ENCODE results near the gene CHD6. TPM values are rescaled to one million over a fixed set of nuclear protein-coding genes. Genes with fewer than 3 reads are reported as not detected.

Gene CHD6
- total RNA-seq, 1 experiment from 2014 or later: 98.5 TPM

DNA sequence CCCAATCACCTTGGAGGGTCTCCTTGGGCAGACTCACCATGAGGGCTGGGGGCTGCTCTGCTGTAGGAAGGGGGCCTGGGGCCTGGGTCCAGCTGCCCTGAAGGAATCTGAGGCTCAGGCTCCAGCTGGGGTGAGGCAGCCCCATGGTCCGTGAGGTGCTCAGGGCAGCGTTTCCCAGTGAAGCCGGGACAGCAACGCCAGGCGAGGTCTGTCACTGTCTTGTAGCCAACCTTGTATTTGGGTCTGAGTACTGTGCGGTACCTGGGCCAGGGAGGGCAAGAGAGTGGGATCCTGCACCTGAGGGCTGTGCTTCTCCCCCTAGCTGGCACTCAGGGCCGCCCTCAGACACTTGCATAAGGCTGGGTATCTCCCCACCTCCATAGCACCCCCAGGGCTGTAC is 254.6 kb downstream of the CHD6 start:
- CTCF ChIA-PET: no interaction called here
- TF ChIP-seq, protein P1, sequence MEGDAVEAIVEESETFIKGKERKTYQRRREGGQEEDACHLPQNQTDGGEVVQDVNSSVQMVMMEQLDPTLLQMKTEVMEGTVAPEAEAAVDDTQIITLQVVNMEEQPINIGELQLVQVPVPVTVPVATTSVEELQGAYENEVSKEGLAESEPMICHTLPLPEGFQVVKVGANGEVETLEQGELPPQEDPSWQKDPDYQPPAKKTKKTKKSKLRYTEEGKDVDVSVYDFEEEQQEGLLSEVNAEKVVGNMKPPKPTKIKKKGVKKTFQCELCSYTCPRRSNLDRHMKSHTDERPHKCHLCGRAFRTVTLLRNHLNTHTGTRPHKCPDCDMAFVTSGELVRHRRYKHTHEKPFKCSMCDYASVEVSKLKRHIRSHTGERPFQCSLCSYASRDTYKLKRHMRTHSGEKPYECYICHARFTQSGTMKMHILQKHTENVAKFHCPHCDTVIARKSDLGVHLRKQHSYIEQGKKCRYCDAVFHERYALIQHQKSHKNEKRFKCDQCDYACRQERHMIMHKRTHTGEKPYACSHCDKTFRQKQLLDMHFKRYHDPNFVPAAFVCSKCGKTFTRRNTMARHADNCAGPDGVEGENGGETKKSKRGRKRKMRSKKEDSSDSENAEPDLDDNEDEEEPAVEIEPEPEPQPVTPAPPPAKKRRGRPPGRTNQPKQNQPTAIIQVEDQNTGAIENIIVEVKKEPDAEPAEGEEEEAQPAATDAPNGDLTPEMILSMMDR (IDR thresholded peaks at IDR 0.05; ENCODE audit: unreplicated experiment): no peak
- DNase-seq: no peak
- intact Hi-C loops (cut with micrococcal nuclease; ENCODE audit: unreplicated experiment): no loop called here
- H3K4me1 Mint-ChIP-seq (ENCODE audit: low read depth, unreplicated experiment): no peaks in the 10 kb centered on the region
- no TSS peak for BruUV-seq (replicated peaks)
- H3K9me3 Mint-ChIP-seq (ENCODE audit: low read depth, unreplicated experiment): no peaks in the 10 kb centered on the region
- peaks cover 56% of the 10 kb centered on the region for H3K27me3 Mint-ChIP-seq (ENCODE audit: unreplicated experiment)
- H3K4me3 Mint-ChIP-seq (ENCODE audit: low read depth, unreplicated experiment): no peak overlapping the region
- no peak overlapping the region for H3K27ac Mint-ChIP-seq (ENCODE audit: unreplicated experiment)
- H3K36me3 Mint-ChIP-seq (ENCODE audit: insufficient read depth, unreplicated experiment): peaks cover 4% of the 10 kb centered on the region

DNA sequence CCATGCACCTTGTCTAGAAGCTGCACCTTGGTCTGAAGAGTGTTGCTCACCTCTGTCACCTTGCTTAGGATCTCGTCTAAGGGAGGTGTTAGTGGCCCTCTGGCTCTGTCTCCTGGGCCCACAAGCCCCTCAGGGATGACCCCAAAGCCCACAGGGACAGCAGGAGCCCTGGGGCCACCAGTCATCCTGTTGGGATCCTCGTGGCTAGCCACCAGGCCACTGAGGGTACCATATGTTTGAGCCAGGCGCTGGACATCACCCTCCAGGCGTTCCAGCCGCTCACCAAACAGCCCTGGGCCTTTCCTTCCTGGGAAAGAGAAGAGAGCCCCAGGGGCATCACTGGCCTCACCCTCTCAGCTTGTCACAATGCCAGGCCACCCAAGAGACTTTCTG is 255.4 kb downstream of the CHD6 start:
- intact Hi-C loops (cut with micrococcal nuclease; ENCODE audit: unreplicated experiment): no loop called here
- BruUV-seq (replicated peaks): no TSS peak
- CTCF ChIA-PET: interaction anchor here (0.6 to 0.7 kb wide), 2 partner anchors 25 to 1000 kb away, joined by 3 read pairs; no protein-coding TSS in a partner anchor
- Mint-ChIP-seq H3K4me3 (ENCODE audit: low read depth, unreplicated experiment) (no peak overlapping the region), H3K36me3 (ENCODE audit: insufficient read depth, unreplicated experiment) (peaks cover 4% of the 10 kb centered on the region), H3K27ac (ENCODE audit: unreplicated experiment) (no peak overlapping the region), H3K4me1 (ENCODE audit: low read depth, unreplicated experiment) (no peaks in the 10 kb centered on the region), H3K27me3 (ENCODE audit: unreplicated experiment) (peaks cover 48% of the 10 kb centered on the region), H3K9me3 (ENCODE audit: low read depth, unreplicated experiment) (no peaks in the 10 kb centered on the region)
- TF ChIP-seq, protein P1 (IDR thresholded peaks at IDR 0.05; ENCODE audit: unreplicated experiment): no peak
- DNase-seq: no peak

- H3K9me3 Mint-ChIP-seq (ENCODE audit: low read depth, unreplicated experiment): no peaks in the 10 kb centered on the region
- BruUV-seq (replicated peaks): no TSS peak
- no peaks in the 10 kb centered on the region for H3K4me1 Mint-ChIP-seq (ENCODE audit: low read depth, unreplicated experiment)
- intact Hi-C loops (cut with micrococcal nuclease; ENCODE audit: unreplicated experiment): no loop called here
- CTCF ChIA-PET: interaction anchor here (0.6 to 0.7 kb wide), 2 partner anchors 24 to 999 kb away, joined by 3 read pairs; no protein-coding TSS in a partner anchor
- DNase-seq: no peak
- peaks cover 41% of the 10 kb centered on the region for H3K27me3 Mint-ChIP-seq (ENCODE audit: unreplicated experiment)
- TF ChIP-seq, protein P1 (IDR thresholded peaks at IDR 0.05; ENCODE audit: unreplicated experiment): no peak
- peaks cover 4% of the 10 kb centered on the region for H3K36me3 Mint-ChIP-seq (ENCODE audit: insufficient read depth, unreplicated experiment)
- no peak overlapping the region for H3K27ac Mint-ChIP-seq (ENCODE audit: unreplicated experiment)
- H3K4me3 Mint-ChIP-seq (ENCODE audit: low read depth, unreplicated experiment): no peak overlapping the region
Measured at GRCh38 chr20:41361757-41362747, 256.1 kb downstream of the CHD6 start.

DNA sequence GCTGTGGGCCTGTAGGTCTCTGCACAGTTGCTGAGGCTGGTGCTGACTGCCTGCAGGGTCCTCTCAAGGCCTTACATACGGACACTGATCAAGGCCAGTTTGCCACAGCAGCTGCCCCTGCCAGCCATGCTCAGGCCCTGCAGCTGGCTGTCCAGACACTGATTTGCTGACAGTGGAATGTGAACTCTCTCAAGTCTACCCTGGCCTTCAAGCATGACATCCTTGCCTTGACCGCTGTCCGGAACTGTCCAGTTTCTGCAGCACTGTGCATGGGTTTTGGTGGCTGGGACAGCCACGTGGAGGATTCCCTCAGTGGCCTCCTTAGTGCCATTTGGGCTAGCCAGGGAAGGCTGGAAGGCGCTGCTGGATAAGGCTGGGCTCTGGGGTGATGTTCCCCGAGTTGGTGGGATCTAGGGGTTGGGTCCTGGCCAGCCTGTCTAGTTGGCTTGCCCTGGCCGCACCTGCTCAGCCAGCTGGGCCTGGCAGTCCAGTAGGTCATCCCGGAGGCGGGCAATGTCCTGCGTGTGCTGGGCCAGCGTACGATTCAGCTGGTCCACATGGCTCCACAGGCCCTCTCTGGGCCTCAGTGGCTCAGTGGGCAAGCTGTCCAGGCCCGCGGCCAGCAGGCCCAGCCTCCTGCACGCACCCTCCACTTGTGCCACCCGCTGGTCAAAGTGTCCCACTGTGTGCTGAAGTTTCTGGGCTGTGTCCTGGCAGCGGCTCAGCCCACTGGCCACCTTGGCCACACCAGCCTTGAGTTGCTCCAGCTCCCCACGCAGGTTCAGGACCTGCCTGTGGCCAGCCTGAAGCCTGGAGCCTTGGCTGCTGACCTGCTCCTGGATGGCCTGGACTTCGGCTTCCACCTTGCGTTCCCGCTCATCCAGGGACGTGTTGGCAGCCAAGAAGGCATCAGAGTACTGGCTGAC is 257.1 kb downstream of the CHD6 start:
- H3K27ac Mint-ChIP-seq (ENCODE audit: unreplicated experiment): no peak overlapping the region
- no peak for DNase-seq
- H3K36me3 Mint-ChIP-seq (ENCODE audit: insufficient read depth, unreplicated experiment): peaks cover 4% of the 10 kb centered on the region
- peaks cover 35% of the 10 kb centered on the region for H3K27me3 Mint-ChIP-seq (ENCODE audit: unreplicated experiment)
- intact Hi-C loops (cut with micrococcal nuclease; ENCODE audit: unreplicated experiment): no loop called here
- BruUV-seq (replicated peaks): no TSS peak
- no peaks in the 10 kb centered on the region for H3K9me3 Mint-ChIP-seq (ENCODE audit: low read depth, unreplicated experiment)
- TF ChIP-seq, protein P1 (IDR thresholded peaks at IDR 0.05; ENCODE audit: unreplicated experiment): no peak
- H3K4me1 Mint-ChIP-seq (ENCODE audit: low read depth, unreplicated experiment): no peaks in the 10 kb centered on the region
- H3K4me3 Mint-ChIP-seq (ENCODE audit: low read depth, unreplicated experiment): no peak overlapping the region
- CTCF ChIA-PET: no interaction called here

Measured in Calu3 (cell line).